ENCODE results near the gene SAFB. TPM values are rescaled to one million over a fixed set of nuclear protein-coding genes. Genes with fewer than 3 reads are reported as not detected.

Gene SAFB
- total RNA-seq, 1 experiment from 2014 or later, result 143 TPM

DNA sequence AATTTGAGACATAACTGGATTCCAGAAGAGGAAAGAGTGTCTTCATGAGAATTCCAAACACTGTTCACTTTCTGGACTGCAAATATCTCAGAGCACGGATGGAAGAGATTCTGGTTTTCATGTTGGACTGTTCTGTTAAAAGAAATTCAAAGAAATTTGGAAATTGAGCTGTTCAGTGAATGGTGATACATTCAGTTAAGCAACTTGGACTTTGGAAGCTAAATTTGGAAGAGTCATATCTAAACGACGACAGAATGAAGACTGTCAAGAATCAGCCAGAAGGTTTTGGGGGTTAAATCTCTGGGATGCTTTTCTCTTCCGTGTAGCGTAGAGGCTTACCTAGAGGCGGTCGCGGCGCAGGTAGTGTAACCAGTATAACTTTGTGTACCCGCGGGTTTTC lies 25.6 kb downstream of the SAFB start (continued):
- TF ChIP-seq EZH2 (IDR thresholded peaks at IDR 0.05) (no peak), EZH2phosphoT487 (IDR thresholded peaks at IDR 0.05; ENCODE audit: borderline replicate concordance) (no peak), ELF1 (IDR thresholded peaks at IDR 0.05; ENCODE audit: borderline replicate concordance, low read depth) (no peak), SRF (IDR thresholded peaks at IDR 0.05; ENCODE audit: low read depth) (no peak), SP1 (IDR thresholded peaks at IDR 0.05; ENCODE audit: low read depth) (no peak), YY1 (IDR thresholded peaks at IDR 0.05; ENCODE audit: extremely low read depth, insufficient replicate concordance, low read depth, low read length) (no peak)
- TF ChIP-seq, protein P1, sequence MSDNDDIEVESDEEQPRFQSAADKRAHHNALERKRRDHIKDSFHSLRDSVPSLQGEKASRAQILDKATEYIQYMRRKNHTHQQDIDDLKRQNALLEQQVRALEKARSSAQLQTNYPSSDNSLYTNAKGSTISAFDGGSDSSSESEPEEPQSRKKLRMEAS (IDR thresholded peaks at IDR 0.05), result no peak

DNA sequence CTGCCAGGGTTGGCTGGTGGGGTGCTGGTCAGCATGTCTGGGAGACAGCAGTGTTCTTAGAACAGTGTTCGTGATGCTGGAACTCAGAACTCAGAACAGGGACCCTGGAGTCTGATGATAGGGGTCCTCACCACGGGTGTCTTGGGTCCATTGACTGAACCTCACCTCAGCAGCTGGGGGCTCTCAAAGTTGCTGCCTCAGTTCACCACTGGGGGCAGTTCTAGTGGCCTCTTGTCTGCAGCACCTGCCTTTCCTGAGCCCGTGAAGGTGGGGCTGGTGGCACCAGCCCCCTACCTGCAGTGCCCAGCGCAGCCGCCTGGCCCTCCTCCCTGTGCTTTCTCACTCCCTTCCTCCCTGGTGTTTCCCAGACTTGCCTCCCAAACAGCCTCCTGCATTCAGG lies 28.5 kb downstream of the SAFB start:
- RAD21 ChIA-PET (ENCODE audit: low non-redundant PET in 1 of 2, low total read pairs in 2 of 2, uncharacterized antibody in 2 of 2, unreplicated experiment in 2 of 2), result no interaction called here
- Histone ChIP-seq H3K4me2 (ENCODE audit: low read length) (no peak overlapping the region), H3K9ac (ENCODE audit: low read length) (no peak overlapping the region), H3K27ac (ENCODE audit: low read depth, low read length) (no peak overlapping the region), H3K36me3 (ENCODE audit: control insufficient read depth in 1 of 2, insufficient read depth in 2 of 2, low read length in 2 of 2) (peaks cover 71 to 84% of the 10 kb centered on the region in 2 experiments), H3K79me2 (ENCODE audit: insufficient read depth, low read length) (peaks cover 76% of the 10 kb centered on the region), H3K4me3 (replicated peaks in 1 of 2; ENCODE audit: low read depth in 1 of 2, low read length in 2 of 2) (no peak overlapping the region), H3K27me3 (ENCODE audit: insufficient read depth, low read length) (no peaks in the 10 kb centered on the region), H2AFZ (ENCODE audit: low read depth, low read length, poor library complexity, severe bottlenecking) (no peak overlapping the region), H4K20me1 (ENCODE audit: insufficient read depth) (0 out of 2 replicates have a peak, but pooled peaks cover 3% of the 10 kb centered on the region), H3K9me2 (ENCODE audit: insufficient read depth) (no peaks in the 10 kb centered on the region), H3K9me3 (ENCODE audit: control insufficient read depth in 1 of 2, insufficient read depth in 1 of 2, low read depth in 1 of 2, low read length in 2 of 2) (no peaks in the 10 kb centered on the region), H3K4me1 (ENCODE audit: control insufficient read depth in 1 of 2, insufficient read depth in 2 of 2, low read length in 2 of 2) (no peaks in the 10 kb centered on the region)
- POLR2A ChIA-PET, result no interaction called here
- intact Hi-C loops (cut with micrococcal nuclease), result no loop called here
- ATAC-seq, result peak; percentile 53; the same call in 1 of the 2 replicates
- DNase-seq (ENCODE audit: low read depth, low spot score), result no peak
- CTCF ChIA-PET, result no interaction called here
- TF ChIP-seq, protein P2, sequence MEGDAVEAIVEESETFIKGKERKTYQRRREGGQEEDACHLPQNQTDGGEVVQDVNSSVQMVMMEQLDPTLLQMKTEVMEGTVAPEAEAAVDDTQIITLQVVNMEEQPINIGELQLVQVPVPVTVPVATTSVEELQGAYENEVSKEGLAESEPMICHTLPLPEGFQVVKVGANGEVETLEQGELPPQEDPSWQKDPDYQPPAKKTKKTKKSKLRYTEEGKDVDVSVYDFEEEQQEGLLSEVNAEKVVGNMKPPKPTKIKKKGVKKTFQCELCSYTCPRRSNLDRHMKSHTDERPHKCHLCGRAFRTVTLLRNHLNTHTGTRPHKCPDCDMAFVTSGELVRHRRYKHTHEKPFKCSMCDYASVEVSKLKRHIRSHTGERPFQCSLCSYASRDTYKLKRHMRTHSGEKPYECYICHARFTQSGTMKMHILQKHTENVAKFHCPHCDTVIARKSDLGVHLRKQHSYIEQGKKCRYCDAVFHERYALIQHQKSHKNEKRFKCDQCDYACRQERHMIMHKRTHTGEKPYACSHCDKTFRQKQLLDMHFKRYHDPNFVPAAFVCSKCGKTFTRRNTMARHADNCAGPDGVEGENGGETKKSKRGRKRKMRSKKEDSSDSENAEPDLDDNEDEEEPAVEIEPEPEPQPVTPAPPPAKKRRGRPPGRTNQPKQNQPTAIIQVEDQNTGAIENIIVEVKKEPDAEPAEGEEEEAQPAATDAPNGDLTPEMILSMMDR (IDR thresholded peaks at IDR 0.05 in 2 of 3, conservative IDR thresholded peaks at IDR 0.05 in 1 of 3; ENCODE audit: borderline replicate concordance in 1 of 3, insufficient read depth in 1 of 3, low read depth in 2 of 3, low read length in 2 of 3), result peak in 2 of 3 experiments; percentile 17 to 24; a peak in 2 of 6 replicates
- no peak for TF ChIP-seq EZH2 (IDR thresholded peaks at IDR 0.05)
- no TSS peak for BruUV-seq (replicated peaks)
